Measurements from ENCODE around the gene DNASE2B. TPM values are rescaled to one million over a fixed set of nuclear protein-coding genes. Genes with fewer than 3 reads are reported as not detected.

The DNASE2B gene
- total RNA-seq, 3 donors from 2014 or later (not counting 1 experiment from before 2014, with no cell fraction given): not detected

GRCh38 chr1:84379917-84380180 lies 18.4 kb upstream of the DNASE2B start:
- no peak overlapping the region for H3K27ac ChIP-seq (ENCODE audit: low read length)
- 83% methylated on average over 1 of the region's 1 CpG for WGBS (ENCODE audit: insufficient coverage)
- no peaks in the 10 kb centered on the region for H3K9me3 ChIP-seq (ENCODE audit: control insufficient read depth, insufficient read depth, low read length)
- no peak for TF ChIP-seq CTCF (IDR thresholded peaks at IDR 0.05)
- H3K27me3 ChIP-seq (ENCODE audit: control insufficient read depth, insufficient read depth, low read length): no peaks in the 10 kb centered on the region
- no peak for ATAC-seq
- H3K4me1 ChIP-seq (ENCODE audit: control insufficient read depth, insufficient read depth, low read length): no peaks in the 10 kb centered on the region
- Mint-ChIP-seq H3K27ac (no peak overlapping the region), H3K36me3 (no peaks in the 10 kb centered on the region), H3K9me3 (no peaks in the 10 kb centered on the region), H3K4me3 (no peak overlapping the region), H3K4me1 (no peaks in the 10 kb centered on the region), H3K27me3 (ENCODE audit: low read depth in 2 of 2) (peaks cover 0 to 8% of the 10 kb centered on the region in 2 donors)
- intact Hi-C loops (cut with micrococcal nuclease): no loop called here
- no peak for DNase-seq
- H3K36me3 ChIP-seq (ENCODE audit: control insufficient read depth, insufficient read depth, low read length): no peaks in the 10 kb centered on the region
- H3K4me3 ChIP-seq (ENCODE audit: low read length): no peak overlapping the region

- ATAC-seq (no peak), DNase-seq (no peak)
- H3K9me3 ChIP-seq (ENCODE audit: control insufficient read depth, insufficient read depth, low read length): no peaks in the 10 kb centered on the region
- H3K27me3 Mint-ChIP-seq (ENCODE audit: low read depth in 2 of 2): peaks cover 0 to 8% of the 10 kb centered on the region in 2 donors
- H3K9me3 Mint-ChIP-seq: no peaks in the 10 kb centered on the region
- H3K27me3 ChIP-seq (ENCODE audit: control insufficient read depth, insufficient read depth, low read length): no peaks in the 10 kb centered on the region
- H3K36me3 Mint-ChIP-seq: no peaks in the 10 kb centered on the region
- no peaks in the 10 kb centered on the region for H3K4me1 ChIP-seq (ENCODE audit: control insufficient read depth, insufficient read depth, low read length)
- H3K4me3 ChIP-seq (ENCODE audit: low read length): no peak overlapping the region
- WGBS (ENCODE audit: insufficient coverage): 84% methylated on average over 3 of the region's 3 CpGs
- H3K4me1 Mint-ChIP-seq: no peaks in the 10 kb centered on the region
- no peak overlapping the region for H3K4me3 Mint-ChIP-seq
- H3K27ac ChIP-seq (ENCODE audit: low read length): no peak overlapping the region
- no peaks in the 10 kb centered on the region for H3K36me3 ChIP-seq (ENCODE audit: control insufficient read depth, insufficient read depth, low read length)
- intact Hi-C loops (cut with micrococcal nuclease): no loop called here
- no peak overlapping the region for H3K27ac Mint-ChIP-seq
- no peak for TF ChIP-seq CTCF (IDR thresholded peaks at IDR 0.05)
Observed at GRCh38 chr1:84382127-84382526, 16.2 kb upstream of the DNASE2B start.

GRCh38 chr1:84385347-84385746 lies 12.9 kb upstream of the DNASE2B start:
- no peaks in the 10 kb centered on the region for H3K9me3 ChIP-seq (ENCODE audit: control insufficient read depth, insufficient read depth, low read length)
- no peaks in the 10 kb centered on the region for H3K4me1 Mint-ChIP-seq
- no peaks in the 10 kb centered on the region for H3K27me3 ChIP-seq (ENCODE audit: control insufficient read depth, insufficient read depth, low read length)
- no peak overlapping the region for H3K4me3 Mint-ChIP-seq
- no peak overlapping the region for H3K27ac ChIP-seq (ENCODE audit: low read length)
- no peaks in the 10 kb centered on the region for H3K36me3 Mint-ChIP-seq
- no peak for DNase-seq
- 95% methylated on average over 1 of the region's 1 CpG for WGBS (ENCODE audit: insufficient coverage)
- no peak overlapping the region for H3K27ac Mint-ChIP-seq
- no peak overlapping the region for H3K4me3 ChIP-seq (ENCODE audit: low read length)
- peaks cover 0 to 8% of the 10 kb centered on the region in 2 donors for H3K27me3 Mint-ChIP-seq (ENCODE audit: low read depth in 2 of 2)
- TF ChIP-seq CTCF (IDR thresholded peaks at IDR 0.05): no peak
- intact Hi-C loops (cut with micrococcal nuclease): no loop called here
- H3K36me3 ChIP-seq (ENCODE audit: control insufficient read depth, insufficient read depth, low read length): no peaks in the 10 kb centered on the region
- no peak for ATAC-seq
- H3K4me1 ChIP-seq (ENCODE audit: control insufficient read depth, insufficient read depth, low read length): no peaks in the 10 kb centered on the region
- H3K9me3 Mint-ChIP-seq: no peaks in the 10 kb centered on the region

GRCh38 chr1:84386716-84387479 lies 11.4 kb upstream of the DNASE2B start:
- DNase-seq (no peak), ATAC-seq (no peak)
- no peaks in the 10 kb centered on the region for H3K4me1 ChIP-seq (ENCODE audit: control insufficient read depth, insufficient read depth, low read length)
- H3K4me1 Mint-ChIP-seq: no peaks in the 10 kb centered on the region
- no peak overlapping the region for H3K27ac Mint-ChIP-seq
- H3K27me3 Mint-ChIP-seq (ENCODE audit: low read depth in 2 of 2): peaks cover 0 to 8% of the 10 kb centered on the region in 2 donors
- no peaks in the 10 kb centered on the region for H3K27me3 ChIP-seq (ENCODE audit: control insufficient read depth, insufficient read depth, low read length)
- H3K27ac ChIP-seq (ENCODE audit: low read length): no peak overlapping the region
- no peak for TF ChIP-seq CTCF (IDR thresholded peaks at IDR 0.05)
- H3K9me3 ChIP-seq (ENCODE audit: control insufficient read depth, insufficient read depth, low read length): no peaks in the 10 kb centered on the region
- H3K4me3 Mint-ChIP-seq: no peak overlapping the region
- no peak overlapping the region for H3K4me3 ChIP-seq (ENCODE audit: low read length)
- intact Hi-C loops (cut with micrococcal nuclease): no loop called here
- WGBS (ENCODE audit: insufficient coverage): 89% methylated on average over 5 of the region's 5 CpGs
- no peaks in the 10 kb centered on the region for H3K36me3 ChIP-seq (ENCODE audit: control insufficient read depth, insufficient read depth, low read length)
- H3K9me3 Mint-ChIP-seq: no peaks in the 10 kb centered on the region
- no peaks in the 10 kb centered on the region for H3K36me3 Mint-ChIP-seq
